Peyer's patch (tissue), 4 donors: ENCODE data around the gene MRPL17.

Source experiments
- POLR2A ChIP-seq, 2 donors: fragments of 450-650 bp; IDR thresholded peaks; one replicate each; pipeline ENCODE4 v1.5.1; 2017; ENCODE audit warnings: antibody characterized with exemption in 2 of 2, mild to moderate bottlenecking in 2 of 2, moderate library complexity in 2 of 2
- TF ChIP-seq, protein P1 (sequence below), 6 experiments: fragments of 450-650 bp in 4 of 6; fragments of 200-600 bp in 2 of 6; sonication (generic) in 1 of 6; IDR thresholded peaks; one replicate each; pipeline ENCODE4 v1.5.1; 2017 to 2019; ENCODE audit warnings: antibody characterized with exemption in 6 of 6, mild to moderate bottlenecking in 3 of 6, moderate library complexity in 1 of 6

DNA sequence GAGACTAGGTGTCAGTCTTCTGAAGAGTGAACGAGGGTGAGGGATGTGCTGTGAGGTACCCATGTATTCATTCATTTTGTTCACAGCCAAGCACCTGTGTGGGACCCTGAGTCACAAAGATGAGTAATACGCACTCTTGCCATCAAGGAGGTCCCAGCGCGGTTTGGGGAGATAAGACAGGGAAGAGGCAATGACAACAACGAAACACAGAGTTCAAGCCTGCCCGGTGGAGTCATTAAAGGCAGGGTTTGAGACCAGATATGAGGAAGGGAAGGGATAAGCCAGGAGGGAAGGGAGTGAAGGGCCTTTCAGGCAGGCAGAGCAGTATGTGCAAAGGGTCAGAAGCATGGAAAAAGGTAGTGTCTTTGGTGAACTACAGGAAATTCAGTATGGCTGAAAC lies 32.2 kb downstream of the MRPL17 start:
- TF ChIP-seq, protein P1, sequence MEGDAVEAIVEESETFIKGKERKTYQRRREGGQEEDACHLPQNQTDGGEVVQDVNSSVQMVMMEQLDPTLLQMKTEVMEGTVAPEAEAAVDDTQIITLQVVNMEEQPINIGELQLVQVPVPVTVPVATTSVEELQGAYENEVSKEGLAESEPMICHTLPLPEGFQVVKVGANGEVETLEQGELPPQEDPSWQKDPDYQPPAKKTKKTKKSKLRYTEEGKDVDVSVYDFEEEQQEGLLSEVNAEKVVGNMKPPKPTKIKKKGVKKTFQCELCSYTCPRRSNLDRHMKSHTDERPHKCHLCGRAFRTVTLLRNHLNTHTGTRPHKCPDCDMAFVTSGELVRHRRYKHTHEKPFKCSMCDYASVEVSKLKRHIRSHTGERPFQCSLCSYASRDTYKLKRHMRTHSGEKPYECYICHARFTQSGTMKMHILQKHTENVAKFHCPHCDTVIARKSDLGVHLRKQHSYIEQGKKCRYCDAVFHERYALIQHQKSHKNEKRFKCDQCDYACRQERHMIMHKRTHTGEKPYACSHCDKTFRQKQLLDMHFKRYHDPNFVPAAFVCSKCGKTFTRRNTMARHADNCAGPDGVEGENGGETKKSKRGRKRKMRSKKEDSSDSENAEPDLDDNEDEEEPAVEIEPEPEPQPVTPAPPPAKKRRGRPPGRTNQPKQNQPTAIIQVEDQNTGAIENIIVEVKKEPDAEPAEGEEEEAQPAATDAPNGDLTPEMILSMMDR (IDR thresholded peaks at IDR 0.05) = no peak
- no peak for TF ChIP-seq POLR2A (IDR thresholded peaks at IDR 0.05)
